Neural cell (in vitro differentiated cells): ENCODE data around the gene CTU1. TPM values are rescaled to one million over a fixed set of nuclear protein-coding genes. Genes with fewer than 3 reads are reported as not detected.

Experiments
- H2AFZ ChIP-seq: fragments of 200-600, 300-800 bp; sonication (generic), shearing (Covaris generic); 2 replicates; pipeline ENCODE4 v1.6.0; 2014; ENCODE audit warnings: low read depth, mild to moderate bottlenecking, antibody characterized with exemption, low read length, moderate library complexity
- H3F3A ChIP-seq: fragments of 200-600 bp; shearing (Covaris generic); 2 replicates; pipeline ENCODE4 v1.6.1; 2016; ENCODE audit warnings: mild to moderate bottlenecking, moderate library complexity, mixed read lengths, antibody characterized with exemption, low read length; ENCODE audit not compliant: insufficient read depth, poor library complexity, severe bottlenecking
- H3K27ac ChIP-seq: fragments of 200-600, 300-800 bp; sonication (generic), shearing (Covaris generic); 2 replicates; pipeline ENCODE4 v1.5.1; 2014; ENCODE audit warnings: mild to moderate bottlenecking, low read length, moderate library complexity
- H3K27me3 ChIP-seq: fragments of 300-800, 200-600 bp; sonication (generic), shearing (Covaris generic); 2 replicates; pipeline ENCODE4 v1.6.0; 2014; ENCODE audit warnings: mild to moderate bottlenecking, low read depth, low read length, moderate library complexity; ENCODE audit not compliant: insufficient read depth
- H3K36me3 ChIP-seq: fragments of 300-800, 200-600 bp; sonication (generic), shearing (Covaris generic); 2 replicates; pipeline ENCODE4 v1.5.1; 2014; ENCODE audit warnings: mild to moderate bottlenecking, antibody characterized with exemption, low read length, moderate library complexity; ENCODE audit not compliant: insufficient read depth
- H3K4me2 ChIP-seq: fragments of 300-800, 200-600 bp; sonication (generic), shearing (Covaris generic); 2 replicates; pipeline ENCODE4 v1.6.0; 2014; ENCODE audit warnings: mild to moderate bottlenecking, low read length
- H3K4me3 ChIP-seq: fragments of 300-800, 200-600 bp; sonication (generic), shearing (Covaris generic); 2 replicates; pipeline ENCODE4 v1.5.1; 2014; ENCODE audit warnings: mild to moderate bottlenecking, low read length, moderate library complexity
- H3K79me2 ChIP-seq: fragments of 200-600 bp; shearing (Covaris generic); replicated peaks from 2 replicates; pipeline ENCODE4 v1.6.0; 2014; ENCODE audit warnings: mild to moderate bottlenecking, low read length, moderate library complexity; ENCODE audit not compliant: insufficient read depth
- H3K9ac ChIP-seq: fragments of 300-800, 200-600 bp; sonication (generic), shearing (Covaris generic); 2 replicates; pipeline ENCODE4 v1.6.1; 2016; ENCODE audit warnings: mild to moderate bottlenecking, low read length, mixed read lengths
- H3K9me2 ChIP-seq: fragments of 200-600 bp; shearing (Covaris generic); 2 replicates; pipeline ENCODE4 v1.6.1; 2016; ENCODE audit warnings: mild to moderate bottlenecking, low read length, mixed read lengths; ENCODE audit not compliant: insufficient read depth
- H3K9me3 ChIP-seq: fragments of 200-600, 300-800 bp; sonication (generic), shearing (Covaris generic); 2 replicates; pipeline ENCODE4 v1.6.1; 2016; ENCODE audit warnings: mild to moderate bottlenecking, mixed run types, low read length, moderate library complexity, mixed read lengths
- H4K20me1 ChIP-seq: fragments of 200-600 bp; shearing (Covaris generic); 2 replicates; pipeline ENCODE4 v1.6.1; 2016; ENCODE audit warnings: mild to moderate bottlenecking, mixed run types; ENCODE audit not compliant: insufficient read depth
- EP300 ChIP-seq: fragments of 450-650 bp; conservative IDR thresholded peaks from 2 replicates; pipeline ENCODE4 v1.6.1; 2014; ENCODE audit warnings: antibody characterized with exemption, mild to moderate bottlenecking, moderate library complexity; ENCODE audit not compliant: poor library complexity, severe bottlenecking
- EZH2 ChIP-seq: fragments of 200-600, 300-800 bp; shearing (Covaris generic), sonication (generic); IDR thresholded peaks from 2 replicates; pipeline ENCODE4 v1.6.1; 2014; ENCODE audit warnings: antibody characterized with exemption, low read length, borderline replicate concordance, mild to moderate bottlenecking; ENCODE audit not compliant: insufficient read depth, poor library complexity, severe bottlenecking
- MXI1 ChIP-seq: fragments of 450-650 bp; conservative IDR thresholded peaks from 2 replicates; pipeline ENCODE4 v1.6.1; 2014; ENCODE audit warnings: antibody characterized with exemption, mild to moderate bottlenecking; ENCODE audit not compliant: poor library complexity, severe bottlenecking
- POLR2AphosphoS5 ChIP-seq: IDR thresholded peaks from 2 replicates; pipeline ENCODE4 v1.6.1; 2012
- RAD21 ChIP-seq: fragments of 450-650 bp; conservative IDR thresholded peaks from 2 replicates; pipeline ENCODE4 v1.6.1; 2014; ENCODE audit warnings: antibody characterized with exemption, mild to moderate bottlenecking, moderate library complexity
- SMC3 ChIP-seq: fragments of 450-650 bp; conservative IDR thresholded peaks from 2 replicates; pipeline ENCODE4 v1.6.1; 2014; ENCODE audit warnings: antibody characterized with exemption, mild to moderate bottlenecking, moderate library complexity; ENCODE audit not compliant: poor library complexity
- TAF1 ChIP-seq: IDR thresholded peaks from 2 replicates; pipeline ENCODE4 v1.6.1; 2012; ENCODE audit warnings: low read depth
- polyA plus RNA-seq: library from polyadenylated mRNA; depleted of rRNA; stranded (reverse); fragments of >200 nt; gene quantifications from 2 replicates; pipeline ENCODE4 v1.2.3, GENCODE V29; 2014
- TF ChIP-seq, protein P1 (sequence below): IDR thresholded peaks from 2 replicates; pipeline ENCODE4 v1.6.1; 2012; ENCODE audit warnings: borderline replicate concordance
- TF ChIP-seq, protein P2 (sequence below): fragments of 450-650 bp; IDR thresholded peaks from 2 replicates; pipeline ENCODE4 v1.5.1; 2014; ENCODE audit warnings: antibody characterized with exemption, mild to moderate bottlenecking, moderate library complexity; ENCODE audit not compliant: poor library complexity, severe bottlenecking

The CTU1 gene
- polyA plus RNA-seq, 1 donor from 2014 or later = 12.6 TPM

DNA sequence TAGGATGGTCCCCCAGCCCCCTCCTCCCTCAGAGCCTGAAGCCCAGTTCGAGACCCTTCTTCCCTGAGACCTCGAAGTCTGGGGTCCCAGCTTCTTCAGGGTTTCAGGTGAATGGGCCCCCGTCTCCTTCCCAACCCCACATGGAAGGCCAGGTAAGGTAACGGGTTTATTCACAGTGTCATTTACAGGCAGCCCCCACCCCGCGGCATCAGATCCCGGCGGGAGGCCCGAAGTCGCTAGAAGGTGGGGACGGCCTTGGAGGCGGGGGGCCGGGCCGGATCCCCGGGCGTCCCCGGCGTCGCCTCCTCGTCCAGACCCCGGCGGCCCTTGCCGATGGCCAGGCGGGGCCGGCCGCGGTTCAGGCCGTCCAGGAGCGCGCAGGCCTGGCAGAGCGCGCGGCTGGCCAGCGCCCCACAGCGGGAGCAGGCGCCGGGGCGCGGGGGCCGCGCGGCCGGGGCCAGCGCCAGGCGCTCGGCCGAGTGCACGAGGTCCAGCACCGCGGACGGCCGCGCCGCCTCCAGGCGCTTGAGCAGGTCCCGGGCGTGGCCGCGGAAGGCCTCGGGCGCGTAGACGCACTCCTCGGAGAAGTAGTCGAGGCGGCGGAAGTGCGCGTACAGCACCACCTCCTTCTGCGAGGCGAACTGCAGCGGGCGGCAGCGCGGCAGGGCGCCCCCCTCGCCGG lies 9.7 kb downstream of the CTU1 start:
- Histone ChIP-seq H3K27ac (no peak overlapping the region), H3F3A (no peaks in the 10 kb centered on the region), H3K79me2 (no peaks in the 10 kb centered on the region), H3K36me3 (no peaks in the 10 kb centered on the region), H3K9me2 (no peaks in the 10 kb centered on the region), H3K9me3 (no peaks in the 10 kb centered on the region), H3K4me3 (no peak overlapping the region), H4K20me1 (no peaks in the 10 kb centered on the region), H3K9ac (no peak overlapping the region), H2AFZ (no peak overlapping the region), H3K27me3 (no peaks in the 10 kb centered on the region), H3K4me2 (no peak overlapping the region)
- TF ChIP-seq EP300 = no peak
- no peak for TF ChIP-seq POLR2AphosphoS5
- TF ChIP-seq, protein P1, sequence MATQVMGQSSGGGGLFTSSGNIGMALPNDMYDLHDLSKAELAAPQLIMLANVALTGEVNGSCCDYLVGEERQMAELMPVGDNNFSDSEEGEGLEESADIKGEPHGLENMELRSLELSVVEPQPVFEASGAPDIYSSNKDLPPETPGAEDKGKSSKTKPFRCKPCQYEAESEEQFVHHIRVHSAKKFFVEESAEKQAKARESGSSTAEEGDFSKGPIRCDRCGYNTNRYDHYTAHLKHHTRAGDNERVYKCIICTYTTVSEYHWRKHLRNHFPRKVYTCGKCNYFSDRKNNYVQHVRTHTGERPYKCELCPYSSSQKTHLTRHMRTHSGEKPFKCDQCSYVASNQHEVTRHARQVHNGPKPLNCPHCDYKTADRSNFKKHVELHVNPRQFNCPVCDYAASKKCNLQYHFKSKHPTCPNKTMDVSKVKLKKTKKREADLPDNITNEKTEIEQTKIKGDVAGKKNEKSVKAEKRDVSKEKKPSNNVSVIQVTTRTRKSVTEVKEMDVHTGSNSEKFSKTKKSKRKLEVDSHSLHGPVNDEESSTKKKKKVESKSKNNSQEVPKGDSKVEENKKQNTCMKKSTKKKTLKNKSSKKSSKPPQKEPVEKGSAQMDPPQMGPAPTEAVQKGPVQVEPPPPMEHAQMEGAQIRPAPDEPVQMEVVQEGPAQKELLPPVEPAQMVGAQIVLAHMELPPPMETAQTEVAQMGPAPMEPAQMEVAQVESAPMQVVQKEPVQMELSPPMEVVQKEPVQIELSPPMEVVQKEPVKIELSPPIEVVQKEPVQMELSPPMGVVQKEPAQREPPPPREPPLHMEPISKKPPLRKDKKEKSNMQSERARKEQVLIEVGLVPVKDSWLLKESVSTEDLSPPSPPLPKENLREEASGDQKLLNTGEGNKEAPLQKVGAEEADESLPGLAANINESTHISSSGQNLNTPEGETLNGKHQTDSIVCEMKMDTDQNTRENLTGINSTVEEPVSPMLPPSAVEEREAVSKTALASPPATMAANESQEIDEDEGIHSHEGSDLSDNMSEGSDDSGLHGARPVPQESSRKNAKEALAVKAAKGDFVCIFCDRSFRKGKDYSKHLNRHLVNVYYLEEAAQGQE = no peak
- no peak for TF ChIP-seq SMC3
- TF ChIP-seq TAF1 = no peak
- TF ChIP-seq, protein P2, sequence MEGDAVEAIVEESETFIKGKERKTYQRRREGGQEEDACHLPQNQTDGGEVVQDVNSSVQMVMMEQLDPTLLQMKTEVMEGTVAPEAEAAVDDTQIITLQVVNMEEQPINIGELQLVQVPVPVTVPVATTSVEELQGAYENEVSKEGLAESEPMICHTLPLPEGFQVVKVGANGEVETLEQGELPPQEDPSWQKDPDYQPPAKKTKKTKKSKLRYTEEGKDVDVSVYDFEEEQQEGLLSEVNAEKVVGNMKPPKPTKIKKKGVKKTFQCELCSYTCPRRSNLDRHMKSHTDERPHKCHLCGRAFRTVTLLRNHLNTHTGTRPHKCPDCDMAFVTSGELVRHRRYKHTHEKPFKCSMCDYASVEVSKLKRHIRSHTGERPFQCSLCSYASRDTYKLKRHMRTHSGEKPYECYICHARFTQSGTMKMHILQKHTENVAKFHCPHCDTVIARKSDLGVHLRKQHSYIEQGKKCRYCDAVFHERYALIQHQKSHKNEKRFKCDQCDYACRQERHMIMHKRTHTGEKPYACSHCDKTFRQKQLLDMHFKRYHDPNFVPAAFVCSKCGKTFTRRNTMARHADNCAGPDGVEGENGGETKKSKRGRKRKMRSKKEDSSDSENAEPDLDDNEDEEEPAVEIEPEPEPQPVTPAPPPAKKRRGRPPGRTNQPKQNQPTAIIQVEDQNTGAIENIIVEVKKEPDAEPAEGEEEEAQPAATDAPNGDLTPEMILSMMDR = no peak
- TF ChIP-seq EZH2 = no peak
- TF ChIP-seq RAD21 = no peak

DNA sequence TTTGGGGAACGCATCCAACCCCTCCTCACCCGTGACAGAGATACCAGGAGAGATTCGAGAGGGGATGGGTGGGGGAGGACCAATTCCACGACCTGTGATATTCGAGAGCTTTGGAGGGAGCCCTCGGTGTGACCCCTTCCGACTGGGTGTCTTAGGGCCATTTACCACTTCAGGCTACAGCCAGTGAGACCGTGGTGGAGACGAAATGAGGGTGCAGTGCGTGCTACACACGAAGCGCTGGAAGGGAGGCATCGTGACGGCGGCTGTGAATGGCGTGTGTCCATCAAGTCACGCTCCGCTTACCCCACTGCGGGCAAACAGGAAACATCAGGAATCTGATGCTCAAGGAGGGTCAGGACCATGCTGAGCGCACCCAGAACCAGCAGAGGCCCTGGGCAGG lies 10.4 kb downstream of the CTU1 start:
- Histone ChIP-seq H3F3A (no peaks in the 10 kb centered on the region), H3K27me3 (no peaks in the 10 kb centered on the region), H3K9me3 (no peaks in the 10 kb centered on the region), H3K36me3 (no peaks in the 10 kb centered on the region), H2AFZ (no peak overlapping the region), H3K9me2 (no peaks in the 10 kb centered on the region), H4K20me1 (no peaks in the 10 kb centered on the region), H3K9ac (no peak overlapping the region), H3K4me3 (no peak overlapping the region), H3K27ac (no peak overlapping the region), H3K79me2 (no peaks in the 10 kb centered on the region), H3K4me2 (no peak overlapping the region)
- TF ChIP-seq MXI1 = no peak
- TF ChIP-seq, protein P1 = no peak
- TF ChIP-seq RAD21 = no peak
- TF ChIP-seq EP300 = no peak
- TF ChIP-seq EZH2 = no peak
- TF ChIP-seq, protein P2 = no peak
- no peak for TF ChIP-seq TAF1
- no peak for TF ChIP-seq POLR2AphosphoS5
- TF ChIP-seq SMC3 = no peak
